LNCAP (cell line): ENCODE results near the gene PTH.
A peak's percentile ranks its signal among the peaks of the same experiment; 100 is the strongest.

ENCODE experiments used
- CTCF ChIP-seq: fragments of 450-650 bp; IDR thresholded peaks from 2 replicates; pipeline ENCODE4 v1.5.1; 2017; ENCODE audit warnings: mild to moderate bottlenecking

Gene PTH

GRCh38 chr11:13465909-13466371 is 29.9 kb downstream of the PTH start:
- peak; percentile 56; the same call in 1 of the 2 replicates for TF ChIP-seq CTCF

DNA sequence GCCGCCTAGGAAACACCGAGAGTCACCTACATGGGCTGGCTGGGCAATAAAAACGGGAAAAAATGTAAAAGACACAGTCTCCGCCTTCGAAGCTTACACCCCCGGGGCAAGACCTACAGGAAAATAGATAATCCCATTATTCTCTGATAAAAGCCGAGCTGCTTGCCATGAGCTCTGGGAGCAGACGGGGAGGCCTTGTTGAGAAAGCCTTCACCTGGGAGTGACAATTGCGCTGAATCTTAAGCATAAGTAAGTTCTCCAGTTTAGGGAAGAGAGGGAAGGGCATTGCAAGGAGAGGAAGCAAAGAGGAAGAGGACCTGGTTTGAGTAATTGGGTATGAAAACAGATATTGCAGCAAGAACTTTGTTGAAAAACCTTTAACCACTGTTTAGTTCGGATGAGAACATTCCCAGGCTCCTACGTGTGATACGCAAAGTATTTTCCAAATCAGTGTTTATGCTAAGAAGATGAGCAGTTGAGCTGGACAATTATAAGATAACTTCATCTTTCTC is 32.0 kb downstream of the PTH start:
- TF ChIP-seq CTCF = no peak

- TF ChIP-seq CTCF = no peak
These were observed 32.7 kb downstream of the PTH start, which contains the start of gene BTBD10 for GRCh38 chr11:13462901-13463778. Gene BTBD10 (minus strand): TSS chr11:13463222. CDS start chr11:13445124, 18,098 bp downstream.

DNA sequence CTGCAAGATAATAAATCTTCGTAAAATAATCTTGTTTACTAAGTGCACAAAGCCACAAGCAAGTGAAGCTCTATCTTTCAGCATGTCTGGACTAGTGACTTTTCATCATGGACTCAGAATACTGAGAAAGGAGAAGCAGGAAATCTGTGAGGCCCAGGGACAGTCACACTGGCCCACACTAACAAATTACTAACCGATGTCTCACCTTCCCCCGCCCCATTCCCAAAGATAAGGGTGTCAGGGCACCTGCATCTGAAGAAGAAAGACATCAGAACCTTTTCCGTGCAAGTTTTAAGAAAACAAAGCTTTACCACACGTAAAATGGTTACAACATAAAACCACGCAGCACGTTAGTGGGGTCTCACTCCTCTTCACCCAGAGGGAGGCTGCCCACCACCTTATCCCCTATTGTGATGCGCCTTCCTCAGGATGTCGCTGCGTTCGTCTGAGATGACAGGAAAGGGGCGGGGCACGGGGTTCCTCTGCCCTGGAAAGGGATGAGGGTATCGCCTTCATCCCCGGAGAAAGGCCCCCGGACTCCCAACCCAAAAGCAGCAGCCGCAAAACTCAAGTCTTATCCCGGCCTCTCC is 33.4 kb downstream of the PTH start:
- TF ChIP-seq CTCF = peak; percentile 41

DNA sequence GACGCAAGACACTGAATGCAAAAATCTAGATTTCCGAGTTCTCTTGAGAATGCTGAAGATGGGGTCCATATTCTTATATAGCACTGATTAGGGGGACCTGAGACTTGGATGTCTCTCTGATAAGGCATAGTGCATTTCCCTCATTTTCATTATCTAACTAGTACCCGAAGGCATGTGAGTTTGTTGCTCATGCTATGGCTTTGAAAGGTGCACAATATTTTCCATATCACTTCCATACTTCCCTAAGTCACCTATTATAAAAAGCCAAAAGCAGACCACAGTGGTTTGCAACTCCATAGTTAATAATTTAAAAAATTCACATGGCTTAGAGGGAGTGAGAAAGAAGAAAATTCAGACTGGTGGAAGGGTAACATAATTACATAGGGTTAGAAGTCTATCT is 34.5 kb downstream of the PTH start:
- no peak for TF ChIP-seq CTCF

DNA sequence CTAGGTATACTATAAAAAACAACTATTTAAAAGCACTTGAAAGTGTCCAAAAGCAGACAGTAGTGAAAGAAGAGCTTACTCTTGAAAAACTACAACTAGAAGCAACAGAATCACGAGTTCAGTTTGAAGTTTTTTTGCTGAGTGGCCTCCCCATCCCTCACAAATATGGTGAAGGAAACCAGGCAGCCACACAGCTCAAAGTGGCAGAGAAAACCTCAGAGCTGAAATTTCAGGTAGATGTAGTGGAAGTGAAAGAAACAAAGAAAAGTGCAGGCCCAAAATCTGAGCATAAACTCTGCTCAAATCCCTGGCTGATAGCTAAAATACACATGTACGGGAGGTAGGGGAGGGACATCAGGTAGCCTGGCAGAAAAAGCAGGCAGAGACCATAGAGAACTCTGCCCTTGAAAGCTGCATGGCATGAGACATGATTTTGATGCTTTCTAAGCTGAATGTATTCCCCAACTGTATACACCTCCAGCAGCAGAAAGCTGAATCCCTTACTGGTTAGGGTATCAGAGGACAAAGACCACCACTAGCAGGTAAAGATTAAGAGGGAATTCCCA is 44.9 kb downstream of the PTH start:
- TF ChIP-seq CTCF = no peak

DNA sequence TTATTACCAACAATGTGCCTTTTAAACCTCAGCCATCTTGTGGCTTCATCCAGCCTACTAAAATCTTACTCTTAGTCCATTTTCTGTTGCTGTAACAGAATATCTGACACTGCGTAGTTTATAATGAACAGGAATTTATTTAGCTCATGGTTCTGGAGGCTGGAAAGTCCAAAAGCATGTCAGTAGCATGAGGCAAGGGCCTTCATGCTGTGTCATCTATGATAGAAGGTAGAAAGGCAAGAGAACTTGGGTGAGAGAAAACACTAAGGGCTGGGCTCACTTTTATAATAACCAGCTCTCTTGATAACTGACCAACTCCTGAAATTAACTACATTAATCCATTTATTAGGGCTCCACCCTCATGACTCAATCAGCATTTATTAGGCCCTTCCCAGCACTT is 46.3 kb downstream of the PTH start:
- TF ChIP-seq CTCF = no peak
